Psoas muscle (tissue), 8 donors: Measurements from ENCODE around the gene COL19A1. TPM values are rescaled to one million over a fixed set of nuclear protein-coding genes. Genes with fewer than 3 reads are reported as not detected.

Source experiments
- ATAC-seq, 4 donors: fragments of 200-7000 bp; cut with Tn5 transposase; one replicate each; pipeline ENCODE4 v1.9.1; 2020; ENCODE audit warnings: moderate library complexity in 3 of 4, mild to moderate bottlenecking in 2 of 4
- DNase-seq, 2 donors: peaks; one replicate each; pipeline ENCODE4 v3.0.0-alpha.2; 2020
- H3K27ac ChIP-seq: fragments of 200-600 bp; one replicate; pipeline ENCODE4 v1.8.0; 2022
- H3K27me3 ChIP-seq, 3 donors: fragments of 200-600 bp in 1 of 3; one replicate each; pipeline versions ENCODE4 v1.6.1 to v1.8.0; 2013 to 2022; ENCODE audit warnings: low read length in 2 of 3, mild to moderate bottlenecking in 2 of 3, moderate library complexity in 1 of 3; ENCODE audit not compliant: insufficient read depth in 3 of 3
- H3K36me3 ChIP-seq, 2 donors: fragments of 200-600 bp in 1 of 2; one replicate each; pipeline versions ENCODE4 v1.6.1 to v1.8.0; 2013 to 2022; ENCODE audit warnings: low read depth in 1 of 2, mild to moderate bottlenecking in 1 of 2, moderate library complexity in 1 of 2; ENCODE audit not compliant: insufficient read depth in 1 of 2
- H3K4me1 ChIP-seq: fragments of 200-600 bp; one replicate; pipeline ENCODE4 v1.8.0; 2022
- H3K4me3 ChIP-seq: fragments of 200-600 bp; one replicate; pipeline ENCODE4 v1.8.0; 2022; ENCODE audit warnings: mild to moderate bottlenecking
- H3K9me3 ChIP-seq: fragments of 200-600 bp; one replicate; pipeline ENCODE4 v1.8.0; 2022
- WGBS, 3 donors: extraction: QIAGEN DNeasy Blood & Tissue Kit; methylation state at CpG; one replicate each; pipeline versions ENCODE4 v1.1.6 to v1.1.7; 2013; 5-methylcytosine and 5-hydroxymethylcytosine counted together
- intact Hi-C, 2 donors: fragments of 100-400 bp; cut with DNase I; formaldehyde crosslinking; loops; one replicate each; pipeline versions ENCODE4 v1.11.0 to v1.14.2; 2022
- polyA plus RNA-seq, 3 donors: library from polyadenylated mRNA; stranded (reverse); fragments of 200-250 nt; gene quantifications; one replicate each; pipeline ENCODE4 v1.2.3, GENCODE V29; 2013
- total RNA-seq, 4 donors: library from RNA; stranded (reverse); fragmentation: NEBNext Ultra II Directional in 2 of 4; extraction: Animal tissue kit (Norgen Biotek cat#: 25700) in 2 of 4; gene quantifications; one replicate each; pipeline versions ENCODE4 v1.2.1 to v1.2.4, GENCODE V29; 2021 to 2023
- TF ChIP-seq, protein P1 (sequence below): fragments of 200-600 bp; IDR thresholded peaks from one replicate; pipeline ENCODE4 v1.8.0; 2022; ENCODE audit warnings: antibody characterized with exemption
- donor health status: healthy with polysubstance abuse.
- donor health status: DM: no; HTN: no; CAD: no; lungs with moderate emphysema.
- donor health status: Bipolar disorder and iron deficiency.
- donor health status: healthy.
- donor health status: DM: yes; HTN: yes; CAD: no.
- donor health status: DM: no; HTN: no; CAD: no.
- donor health status: DM: no; HTN: no; CAD: no.
- donor health status: DM: yes; HTN: yes; CAD: no.

COL19A1 gene
- total and polyA plus RNA-seq, 7 donors, result 0.01 to 10.3 (median 0.33) TPM

DNA sequence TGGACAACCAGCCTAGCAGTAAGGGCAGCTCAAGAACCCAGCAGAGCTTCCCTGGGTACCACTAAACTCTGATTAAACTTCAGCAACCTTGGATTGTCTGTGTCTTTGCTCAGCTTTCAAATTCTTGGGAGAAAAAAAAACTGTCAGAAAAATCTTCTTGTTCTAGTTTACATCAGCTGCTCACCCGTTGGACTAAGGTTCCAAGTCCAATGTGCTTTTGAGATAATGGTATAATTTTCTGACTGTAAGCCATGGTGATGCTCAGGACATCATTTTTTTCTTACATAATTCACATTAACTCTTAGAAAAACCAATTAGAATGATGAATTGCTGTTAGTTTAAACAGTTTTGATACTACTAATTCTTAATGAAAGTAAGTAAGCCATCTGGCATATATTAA is 290.7 kb downstream of the COL19A1 start:
- Histone ChIP-seq H3K4me3 (no peak overlapping the region), H3K27me3 (no peaks in the 10 kb centered on the region), H3K9me3 (no peaks in the 10 kb centered on the region), H3K4me1 (peaks cover 5% of the 10 kb centered on the region), H3K36me3 (no peaks in the 10 kb centered on the region), H3K27ac (no peak overlapping the region)
- intact Hi-C loops, result no loop called here
- ATAC-seq, result no peak
- WGBS, 3 donors, result 36 to 49% (median 37%) methylated on average over 1 of the region's 1 CpG
- TF ChIP-seq, protein P1, sequence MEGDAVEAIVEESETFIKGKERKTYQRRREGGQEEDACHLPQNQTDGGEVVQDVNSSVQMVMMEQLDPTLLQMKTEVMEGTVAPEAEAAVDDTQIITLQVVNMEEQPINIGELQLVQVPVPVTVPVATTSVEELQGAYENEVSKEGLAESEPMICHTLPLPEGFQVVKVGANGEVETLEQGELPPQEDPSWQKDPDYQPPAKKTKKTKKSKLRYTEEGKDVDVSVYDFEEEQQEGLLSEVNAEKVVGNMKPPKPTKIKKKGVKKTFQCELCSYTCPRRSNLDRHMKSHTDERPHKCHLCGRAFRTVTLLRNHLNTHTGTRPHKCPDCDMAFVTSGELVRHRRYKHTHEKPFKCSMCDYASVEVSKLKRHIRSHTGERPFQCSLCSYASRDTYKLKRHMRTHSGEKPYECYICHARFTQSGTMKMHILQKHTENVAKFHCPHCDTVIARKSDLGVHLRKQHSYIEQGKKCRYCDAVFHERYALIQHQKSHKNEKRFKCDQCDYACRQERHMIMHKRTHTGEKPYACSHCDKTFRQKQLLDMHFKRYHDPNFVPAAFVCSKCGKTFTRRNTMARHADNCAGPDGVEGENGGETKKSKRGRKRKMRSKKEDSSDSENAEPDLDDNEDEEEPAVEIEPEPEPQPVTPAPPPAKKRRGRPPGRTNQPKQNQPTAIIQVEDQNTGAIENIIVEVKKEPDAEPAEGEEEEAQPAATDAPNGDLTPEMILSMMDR, result no peak
- DNase-seq, result no peak

DNA sequence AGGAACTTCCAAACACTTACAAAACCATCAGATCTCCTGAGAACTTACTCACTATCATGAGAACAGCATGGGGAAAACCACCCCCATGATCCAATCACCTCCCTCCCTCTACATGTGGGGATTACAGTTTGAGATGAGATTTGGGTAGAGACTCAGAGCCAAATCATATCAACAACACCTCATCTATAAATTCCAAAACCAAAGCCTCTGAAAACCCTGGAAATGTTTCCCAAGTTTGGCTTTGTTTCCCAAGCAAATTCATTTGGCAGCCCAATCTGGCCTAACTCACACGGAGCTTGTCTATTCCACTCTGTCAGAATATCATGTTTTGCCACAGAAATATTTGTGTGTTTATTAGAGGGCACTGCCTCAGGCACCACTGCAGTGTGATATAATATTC is 293.9 kb downstream of the COL19A1 start:
- DNase-seq (no peak), ATAC-seq (no peak)
- no peaks in the 10 kb centered on the region for H3K9me3 ChIP-seq
- TF ChIP-seq, protein P1, result no peak
- no peaks in the 10 kb centered on the region for H3K36me3 ChIP-seq
- H3K4me3 ChIP-seq, result no peak overlapping the region
- H3K27me3 ChIP-seq, result no peaks in the 10 kb centered on the region
- no peaks in the 10 kb centered on the region for H3K4me1 ChIP-seq
- intact Hi-C loops, result loop anchor here in 1 of 2 donors (10.0 kb wide), 1 partner anchor 325 kb away; no protein-coding TSS in a partner anchor
- WGBS, 3 donors, result 26 to 47% (median 39%) methylated on average over 1 of the region's 1 CpG
- H3K27ac ChIP-seq, result no peak overlapping the region

GRCh38 chr6:70162972-70163371 is 296.6 kb downstream of the COL19A1 start:
- TF ChIP-seq, protein P1, result no peak
- no peak for ATAC-seq
- 70 to 82% (median 79%) methylated on average over 3 of the region's 3 CpGs for WGBS, 3 donors

GRCh38 chr6:70163795-70164194 is 297.4 kb downstream of the COL19A1 start:
- TF ChIP-seq, protein P1, result no peak
- ATAC-seq, result no peak
- Histone ChIP-seq H3K27me3 (no peaks in the 10 kb centered on the region), H3K4me1 (no peaks in the 10 kb centered on the region), H3K36me3 (no peaks in the 10 kb centered on the region), H3K4me3 (no peak overlapping the region), H3K9me3 (no peaks in the 10 kb centered on the region), H3K27ac (no peak overlapping the region)
- intact Hi-C loops, result loop anchor here (2.0 to 10.0 kb wide), 2 partner anchors 329 kb away; no protein-coding TSS in a partner anchor
- WGBS, 3 donors, result 94 to 98% (median 96%) methylated on average over 3 of the region's 3 CpGs
- no peak for DNase-seq

More at GRCh38 chr6:70162972-70163371, 296.6 kb downstream of the COL19A1 start:
- Histone ChIP-seq H3K27ac (no peak overlapping the region), H3K4me3 (no peak overlapping the region), H3K4me1 (no peaks in the 10 kb centered on the region), H3K27me3 (no peaks in the 10 kb centered on the region), H3K36me3 (no peaks in the 10 kb centered on the region), H3K9me3 (no peaks in the 10 kb centered on the region)
- no peak for DNase-seq
- intact Hi-C loops, result loop anchor here (2.0 to 10.0 kb wide), 2 partner anchors 328 kb away; no protein-coding TSS in a partner anchor

GRCh38 chr6:70164556-70164955 is 298.2 kb downstream of the COL19A1 start:
- 53 to 73% (median 57%) methylated on average over 2 of the region's 2 CpGs for WGBS, 3 donors
- TF ChIP-seq, protein P1, result no peak

More at GRCh38 chr6:70164556-70164955, 298.2 kb downstream of the COL19A1 start:
- H3K4me1 ChIP-seq, result no peaks in the 10 kb centered on the region
- no peak for ATAC-seq
- no peaks in the 10 kb centered on the region for H3K27me3 ChIP-seq
- H3K4me3 ChIP-seq, result no peak overlapping the region
- DNase-seq, result no peak
- no peaks in the 10 kb centered on the region for H3K9me3 ChIP-seq
- H3K27ac ChIP-seq, result no peak overlapping the region
- no peaks in the 10 kb centered on the region for H3K36me3 ChIP-seq
- intact Hi-C loops, result loop anchor here in 1 of 2 donors (10.0 kb wide), 1 partner anchor 330 kb away; no protein-coding TSS in a partner anchor
